Transverse colon (tissue), 4 donors: ENCODE measurements around the gene MAP2K4. TPM values are rescaled to one million over a fixed set of nuclear protein-coding genes. Genes with fewer than 3 reads are reported as not detected.

Experiments
- DNase-seq: peaks from one replicate; pipeline ENCODE4 v3.0.0-alpha.2; 2019
- H3K27ac ChIP-seq, 4 donors: fragments of 200-600 bp; sonication (generic); 2 replicates each; pipeline ENCODE4 v1.5.1; 2016 to 2018; ENCODE audit warnings: inconsistent platforms in 4 of 4
- H3K27me3 ChIP-seq: fragments of 200-600 bp; sonication (generic); 2 replicates; pipeline ENCODE4 v1.5.1; 2017; ENCODE audit warnings: inconsistent platforms
- H3K36me3 ChIP-seq, 4 donors: fragments of 200-600 bp; sonication (generic); 2 replicates each; pipeline ENCODE4 v1.5.1; 2017 to 2019; ENCODE audit warnings: inconsistent platforms in 4 of 4
- H3K4me1 ChIP-seq, 4 donors: fragments of 200-600 bp; sonication (generic); 2 replicates each; pipeline ENCODE4 v1.5.1; 2017 to 2020; ENCODE audit warnings: inconsistent platforms in 4 of 4
- H3K4me3 ChIP-seq, 4 donors: fragments of 200-600 bp; sonication (generic); 1 replicate in 1 of 4; 2 replicates in 3 of 4; pipeline versions ENCODE4 v1.5.1 to v1.6.1; 2017 to 2019; ENCODE audit warnings: inconsistent platforms in 4 of 4
- H3K9me3 ChIP-seq, 2 donors: fragments of 200-600 bp; sonication (generic); 2 replicates each; pipeline ENCODE4 v1.5.1; 2017 to 2019; ENCODE audit warnings: inconsistent platforms in 2 of 2
- EP300 ChIP-seq: sonication (generic); formaldehyde crosslinking; IDR thresholded peaks from one replicate; pipeline ENCODE4 v1.6.1; 2017; ENCODE audit warnings: antibody characterized with exemption, low read depth
- POLR2A ChIP-seq: fragments of 450-650 bp; IDR thresholded peaks from one replicate; pipeline ENCODE4 v1.6.1; 2016; ENCODE audit warnings: antibody characterized with exemption, mild to moderate bottlenecking, moderate library complexity
- POLR2AphosphoS5 ChIP-seq, 3 donors: sonication (generic); formaldehyde crosslinking; IDR thresholded peaks; one replicate each; pipeline ENCODE4 v1.6.1; 2016; ENCODE audit warnings: antibody characterized with exemption in 3 of 3
- WGBS, 2 donors: methylation state at CpG; one replicate each; pipeline ENCODE4 v1.1.5; 2018; ENCODE audit warnings: low coverage in 1 of 2; 5-methylcytosine and 5-hydroxymethylcytosine counted together
- in situ Hi-C, 4 donors: fragments of 200-750 bp; cut with MboI; loops; one replicate each; pipeline versions ENCODE4 v1.15.0 to v1.15.1; 2017; ENCODE audit warnings: low sequenced_read_pairs in 3 of 4, low pct_ligation_motif_present in 1 of 4, low pct_unique_long_range_greater_than_20kb in 1 of 4
- intact Hi-C: fragments of 100-400 bp; cut with DNase I; formaldehyde crosslinking; loops from one replicate; pipeline ENCODE4 v1.15.1; 2023; ENCODE audit warnings: low total_unique reads
- total RNA-seq, 4 donors: library from RNA; depleted of rRNA; stranded (reverse); fragments of >200 nt; gene quantifications; one replicate each; pipeline ENCODE4 v1.1.0, GENCODE V29; 2016
- TF ChIP-seq, protein P1 (sequence below), 5 experiments: fragments of 200-600 bp in 3 of 5; fragments of 450-650 bp in 2 of 5; sonication (generic) in 3 of 5; IDR thresholded peaks; 1 replicate in 2 of 5; 2 replicates in 3 of 5; pipeline ENCODE4 v1.5.1; 2016 to 2017; ENCODE audit warnings: antibody characterized with exemption in 5 of 5, inconsistent platforms in 3 of 5, mild to moderate bottlenecking in 2 of 5, moderate library complexity in 1 of 5

The MAP2K4 gene
- total RNA-seq, 4 donors from 2014 or later, result 6.2 to 24.0 (median 17.8) TPM

DNA sequence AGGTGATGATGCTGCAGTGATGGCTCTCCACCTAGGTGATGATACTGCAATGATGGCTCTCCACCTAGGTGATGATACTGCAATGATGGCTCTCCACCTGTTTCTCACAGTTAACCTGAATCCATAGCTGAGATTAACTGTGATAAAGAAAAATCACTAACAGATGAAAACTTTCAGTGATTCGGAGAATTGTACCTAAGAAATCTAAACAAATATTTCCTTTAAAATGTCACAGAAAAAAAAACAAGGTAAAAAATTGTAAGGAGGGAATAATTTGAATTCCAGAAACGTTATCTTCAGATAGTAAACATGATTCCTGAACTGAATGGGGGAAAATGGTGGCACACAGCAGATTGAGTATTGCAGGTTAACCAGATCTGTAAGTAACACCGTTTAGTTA is 113.4 kb downstream of the MAP2K4 start:
- TF ChIP-seq POLR2AphosphoS5 (IDR thresholded peaks at IDR 0.05), result no peak
- no peak for TF ChIP-seq POLR2A
- no peak for TF ChIP-seq EP300
- TF ChIP-seq, protein P1, sequence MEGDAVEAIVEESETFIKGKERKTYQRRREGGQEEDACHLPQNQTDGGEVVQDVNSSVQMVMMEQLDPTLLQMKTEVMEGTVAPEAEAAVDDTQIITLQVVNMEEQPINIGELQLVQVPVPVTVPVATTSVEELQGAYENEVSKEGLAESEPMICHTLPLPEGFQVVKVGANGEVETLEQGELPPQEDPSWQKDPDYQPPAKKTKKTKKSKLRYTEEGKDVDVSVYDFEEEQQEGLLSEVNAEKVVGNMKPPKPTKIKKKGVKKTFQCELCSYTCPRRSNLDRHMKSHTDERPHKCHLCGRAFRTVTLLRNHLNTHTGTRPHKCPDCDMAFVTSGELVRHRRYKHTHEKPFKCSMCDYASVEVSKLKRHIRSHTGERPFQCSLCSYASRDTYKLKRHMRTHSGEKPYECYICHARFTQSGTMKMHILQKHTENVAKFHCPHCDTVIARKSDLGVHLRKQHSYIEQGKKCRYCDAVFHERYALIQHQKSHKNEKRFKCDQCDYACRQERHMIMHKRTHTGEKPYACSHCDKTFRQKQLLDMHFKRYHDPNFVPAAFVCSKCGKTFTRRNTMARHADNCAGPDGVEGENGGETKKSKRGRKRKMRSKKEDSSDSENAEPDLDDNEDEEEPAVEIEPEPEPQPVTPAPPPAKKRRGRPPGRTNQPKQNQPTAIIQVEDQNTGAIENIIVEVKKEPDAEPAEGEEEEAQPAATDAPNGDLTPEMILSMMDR (IDR thresholded peaks at IDR 0.05), result no peak
- Histone ChIP-seq H3K4me3 (no peak overlapping the region), H3K4me1 (no peaks in the 10 kb centered on the region), H3K27ac (no peak overlapping the region), H3K9me3 (peaks cover 0 to 5% of the 10 kb centered on the region in 2 donors), H3K36me3 (peaks cover 0 to 49% (median 14%) of the 10 kb centered on the region in 4 donors), H3K27me3 (no peaks in the 10 kb centered on the region)
- in situ Hi-C loops (no loop called here), intact Hi-C loops (no loop called here)
- DNase-seq, result no peak
- WGBS, 2 donors, result 76 to 91% methylated on average over 3 of the region's 3 CpGs

DNA sequence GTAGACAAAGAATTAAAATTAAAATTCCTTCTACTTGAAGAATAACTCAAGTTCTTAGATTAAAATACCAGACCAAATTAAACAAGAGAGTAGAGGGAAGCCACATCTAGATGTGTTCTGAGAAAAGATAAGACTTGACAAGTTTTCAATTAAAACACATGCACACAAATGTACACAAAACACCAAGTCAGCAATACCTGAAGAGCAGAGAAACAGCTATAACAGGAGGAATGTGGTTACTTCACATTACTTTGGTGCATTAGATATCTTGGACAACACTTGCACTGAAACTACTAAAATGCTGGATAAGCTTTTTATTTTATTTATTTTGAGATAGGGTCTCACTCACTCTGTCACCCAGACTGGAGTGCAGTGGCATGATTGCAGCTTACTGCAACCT is 113.9 kb downstream of the MAP2K4 start:
- intact Hi-C loops, result no loop called here
- Histone ChIP-seq H3K27ac (no peak overlapping the region), H3K4me1 (no peaks in the 10 kb centered on the region), H3K4me3 (no peak overlapping the region), H3K36me3 (peaks cover 0 to 50% (median 12%) of the 10 kb centered on the region in 4 donors), H3K9me3 (peaks cover 0 to 5% of the 10 kb centered on the region in 2 donors), H3K27me3 (no peaks in the 10 kb centered on the region)
- in situ Hi-C loops, result no loop called here
- DNase-seq, result no peak
- TF ChIP-seq EP300 (no peak), POLR2AphosphoS5 (IDR thresholded peaks at IDR 0.05) (no peak), POLR2A (no peak)
- TF ChIP-seq, protein P1 (IDR thresholded peaks at IDR 0.05), result no peak

DNA sequence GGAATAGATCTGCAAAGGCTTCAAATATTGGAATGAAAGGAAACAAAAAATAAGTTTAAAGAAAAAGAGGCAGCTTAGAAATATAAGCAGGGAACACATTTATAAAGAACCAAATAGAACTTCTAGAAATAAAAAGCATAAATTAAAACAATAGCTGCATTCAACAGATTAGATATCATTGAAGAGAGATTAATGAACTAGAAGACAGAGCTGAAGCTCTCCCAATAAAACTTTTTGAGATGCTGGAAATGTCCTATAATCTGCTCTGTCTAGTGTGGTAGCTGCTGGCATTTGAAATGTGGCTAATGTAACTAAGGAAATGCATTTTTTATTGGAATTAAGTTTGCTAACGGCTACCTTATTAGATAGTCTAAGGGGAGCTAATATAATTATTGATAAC is 115.6 kb downstream of the MAP2K4 start:
- TF ChIP-seq, protein P1 (IDR thresholded peaks at IDR 0.05), result no peak
- no peak for TF ChIP-seq POLR2A
- no peak for TF ChIP-seq POLR2AphosphoS5 (IDR thresholded peaks at IDR 0.05)
- TF ChIP-seq EP300, result no peak
- no peak overlapping the region for H3K27ac ChIP-seq
- DNase-seq, result no peak
- H3K4me1 ChIP-seq, result no peaks in the 10 kb centered on the region
- 100% methylated on average over 1 of the region's 1 CpG for WGBS, 2 donors
- no peaks in the 10 kb centered on the region for H3K27me3 ChIP-seq
- intact Hi-C loops, result no loop called here
- H3K4me3 ChIP-seq, result no peak overlapping the region
- in situ Hi-C loops, result no loop called here
- H3K36me3 ChIP-seq, result peaks cover 0 to 60% (median 14%) of the 10 kb centered on the region in 4 donors
- peaks cover 0 to 5% of the 10 kb centered on the region in 2 donors for H3K9me3 ChIP-seq

DNA sequence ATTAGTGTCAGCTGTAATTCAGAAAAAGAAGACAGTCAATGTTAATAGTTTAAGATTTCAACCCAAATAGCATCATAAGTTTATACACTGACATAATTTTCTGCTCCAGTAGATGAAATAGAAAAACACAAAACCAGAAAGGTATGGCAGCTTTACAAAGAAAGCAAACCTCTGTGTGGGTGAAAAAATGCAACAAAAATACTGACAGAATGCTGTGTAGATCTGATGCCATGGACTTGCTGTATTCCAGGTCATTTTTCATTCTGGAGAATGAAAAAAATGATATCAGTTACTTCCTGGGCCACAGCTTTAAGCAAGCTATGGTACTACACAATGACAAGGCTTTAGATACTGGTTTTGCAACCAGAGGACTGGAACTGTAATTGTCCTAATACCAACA is 116.0 kb downstream of the MAP2K4 start:
- in situ Hi-C loops (no loop called here), intact Hi-C loops (no loop called here)
- Histone ChIP-seq H3K36me3 (peaks cover 0 to 62% (median 16%) of the 10 kb centered on the region in 4 donors), H3K27me3 (no peaks in the 10 kb centered on the region), H3K27ac (no peak overlapping the region), H3K4me1 (no peaks in the 10 kb centered on the region), H3K9me3 (peaks cover 0 to 5% of the 10 kb centered on the region in 2 donors), H3K4me3 (no peak overlapping the region)
- no peak for TF ChIP-seq POLR2A
- TF ChIP-seq, protein P1 (IDR thresholded peaks at IDR 0.05), result no peak
- no peak for TF ChIP-seq EP300
- no peak for TF ChIP-seq POLR2AphosphoS5 (IDR thresholded peaks at IDR 0.05)
- no peak for DNase-seq
